ENCODE data around the gene PAQR4. TPM values are rescaled to one million over a fixed set of nuclear protein-coding genes. Genes with fewer than 3 reads are reported as not detected.
A peak's percentile ranks its signal among the peaks of the same experiment; 100 is the strongest.

Gene PAQR4
- total RNA-seq, 2 donors from 2014 or later, result 5.8 to 10.1 TPM

DNA sequence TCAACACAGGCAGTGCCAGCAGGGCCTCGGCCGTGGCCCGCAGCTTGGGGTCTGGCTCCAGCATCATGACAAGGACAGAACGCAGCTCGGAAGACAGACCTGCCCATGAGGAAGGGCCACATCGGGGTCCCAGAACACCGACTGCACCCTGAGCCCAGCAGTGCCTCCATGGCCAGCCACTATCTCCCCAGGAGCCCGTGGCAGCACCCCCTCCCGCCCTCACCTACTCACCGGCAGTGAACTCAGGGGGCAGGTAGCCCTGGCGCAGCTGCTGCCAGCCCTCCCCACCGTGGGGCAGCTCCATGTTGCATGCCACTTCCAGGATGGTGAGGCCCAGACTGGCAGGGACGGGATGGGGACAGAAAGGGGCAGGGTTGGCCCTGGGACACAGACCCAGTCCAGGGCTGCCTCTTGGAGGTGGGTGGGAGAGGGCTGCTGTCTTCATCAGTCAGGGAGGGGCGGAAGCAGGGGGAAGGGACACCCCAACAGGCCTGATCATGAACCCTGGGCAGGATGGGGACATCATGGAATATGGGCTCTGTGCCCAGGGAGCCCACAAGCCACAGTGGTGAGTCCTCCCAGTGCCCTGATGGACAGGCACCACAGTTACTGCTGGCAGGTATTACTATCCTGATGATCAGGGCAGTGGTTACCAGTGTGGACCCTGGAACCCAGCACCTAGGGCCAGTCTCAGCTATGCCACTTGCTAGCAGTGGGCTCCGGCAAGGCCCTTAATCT, 5.3 kb downstream of the PAQR4 start:
- DNase-seq, result no peak
- intact Hi-C loops (cut with DNase I), result no loop called here
- ATAC-seq, result no peak

DNA sequence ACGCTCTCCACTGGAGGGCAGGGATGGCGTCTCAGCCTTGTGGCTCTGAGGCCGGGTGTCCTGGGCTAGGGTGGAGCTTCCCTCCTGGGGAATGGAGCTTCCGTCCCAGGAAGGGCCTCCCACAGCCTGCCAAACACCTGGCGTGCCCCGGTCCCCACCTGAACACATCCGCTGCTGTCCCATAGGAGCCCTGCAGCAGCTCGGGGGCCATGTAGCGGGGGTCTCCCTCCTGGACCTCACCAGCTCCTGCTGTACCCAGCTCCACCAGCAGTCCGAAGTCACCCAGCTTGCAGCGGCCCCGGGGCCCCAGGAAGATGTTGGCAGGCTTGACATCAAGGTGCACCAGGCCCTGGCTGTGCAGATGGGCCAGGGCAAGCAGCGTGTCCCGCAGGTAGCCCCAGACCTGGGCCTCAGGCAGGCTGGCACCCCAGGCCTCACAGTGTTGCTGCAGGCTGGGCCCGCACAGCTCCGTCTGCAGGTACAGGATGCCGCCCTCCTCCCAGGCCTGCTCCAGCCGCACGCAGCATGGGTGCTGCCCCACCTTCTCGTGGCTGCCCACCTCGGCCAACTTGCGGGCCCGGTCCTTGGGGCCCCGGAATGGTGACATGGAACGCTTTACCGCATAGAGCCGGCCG, 6.1 kb downstream of the PAQR4 start:
- intact Hi-C loops (cut with DNase I), result no loop called here
- DNase-seq (no peak), ATAC-seq (no peak)

DNA sequence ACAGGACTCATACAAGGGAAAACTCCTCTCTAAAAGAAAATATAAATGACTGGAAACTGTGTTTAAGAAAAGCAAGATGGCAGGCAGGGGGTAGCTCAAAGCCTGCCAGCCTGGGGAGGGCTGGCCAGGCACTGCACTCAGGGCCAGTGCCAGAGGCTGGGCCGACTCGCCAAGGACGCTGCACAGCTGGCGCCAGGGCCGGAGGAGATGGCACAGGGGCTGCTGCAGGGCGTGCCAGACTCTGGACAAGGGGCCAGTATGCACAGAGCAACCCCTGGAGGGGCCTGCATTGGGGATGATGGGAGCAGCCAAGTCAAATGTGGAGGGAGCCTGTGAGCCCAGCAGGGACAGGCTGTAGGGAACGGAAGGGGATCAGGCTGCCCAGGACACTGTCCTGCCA, 7.1 kb downstream of the PAQR4 start:
- ATAC-seq, result no peak
- intact Hi-C loops (cut with DNase I), result no loop called here
- no peak for DNase-seq

DNA sequence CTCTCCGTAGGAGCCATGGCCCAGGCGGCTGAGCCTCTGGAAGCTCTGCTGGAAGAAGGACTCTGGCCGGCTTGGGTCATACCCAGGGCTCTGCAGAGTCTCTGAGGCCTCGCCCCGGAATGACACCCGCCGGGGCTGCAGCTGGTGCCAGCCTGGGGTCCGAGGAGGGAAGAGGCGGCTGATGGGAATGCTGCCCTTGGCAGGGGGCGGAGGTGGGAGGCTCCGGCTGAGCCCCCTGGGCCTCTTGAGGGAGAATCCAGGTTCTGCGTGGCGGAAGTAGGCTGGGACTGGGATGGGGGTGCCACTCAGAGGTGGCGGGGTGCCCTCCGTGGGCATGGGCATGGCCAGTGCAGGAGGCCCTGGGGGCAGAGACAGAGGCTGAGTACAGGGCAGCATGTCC, 7.5 kb downstream of the PAQR4 start:
- intact Hi-C loops (cut with DNase I), result no loop called here
- ATAC-seq, result no peak
- no peak for DNase-seq

DNA sequence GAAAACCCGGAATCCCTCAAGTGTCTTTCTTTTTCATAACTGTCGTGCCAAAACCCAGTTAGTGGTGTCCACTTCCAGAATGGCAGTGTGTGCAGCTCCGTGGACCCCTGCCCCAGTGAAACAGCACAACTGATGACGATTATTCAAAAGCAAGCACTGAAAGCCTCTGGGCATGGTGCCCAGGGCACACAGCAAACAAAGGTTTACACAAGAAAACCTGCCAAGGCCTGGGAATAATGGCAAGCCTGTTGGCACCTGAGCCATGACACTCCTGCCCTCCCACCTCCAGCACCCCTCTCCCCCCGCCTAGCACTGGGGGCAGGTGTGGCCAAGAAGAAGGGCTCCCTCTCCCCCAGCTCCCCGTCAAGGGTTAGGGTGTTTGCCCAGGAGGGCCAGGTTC, 8.3 kb downstream of the PAQR4 start:
- DNase-seq (no peak), ATAC-seq (no peak)
- intact Hi-C loops (cut with DNase I), result no loop called here

DNA sequence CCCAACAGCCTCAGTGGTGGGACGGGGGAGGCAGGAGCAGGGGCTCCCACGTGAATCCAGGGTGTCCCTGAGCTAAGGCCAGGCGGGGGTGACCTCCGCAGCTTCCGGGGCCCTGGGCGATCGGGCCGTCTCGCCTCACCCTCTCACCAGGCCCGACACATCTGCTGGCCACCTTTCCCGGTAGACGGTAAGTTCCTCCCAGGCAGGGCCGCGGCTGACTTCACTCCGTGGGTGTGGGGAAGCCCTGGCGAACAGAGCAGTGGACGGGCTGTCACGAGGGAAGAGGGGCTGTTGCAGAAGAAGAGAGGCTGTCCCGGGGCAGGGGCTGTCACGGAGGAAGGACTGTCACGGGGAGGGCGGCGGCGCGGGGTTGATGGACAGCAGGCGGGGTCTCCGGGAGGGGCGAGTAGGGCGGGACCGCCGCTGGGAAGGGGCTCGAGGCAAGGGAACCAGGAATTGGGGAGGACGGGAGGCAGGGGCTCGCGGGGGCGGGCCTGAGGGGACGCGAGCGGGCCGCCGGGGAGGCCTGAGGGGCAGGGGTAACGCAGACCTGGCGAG, 10.6 kb downstream of the PAQR4 start:
- DNase-seq, result no peak
- no peak for ATAC-seq
- intact Hi-C loops (cut with DNase I), result no loop called here

DNA sequence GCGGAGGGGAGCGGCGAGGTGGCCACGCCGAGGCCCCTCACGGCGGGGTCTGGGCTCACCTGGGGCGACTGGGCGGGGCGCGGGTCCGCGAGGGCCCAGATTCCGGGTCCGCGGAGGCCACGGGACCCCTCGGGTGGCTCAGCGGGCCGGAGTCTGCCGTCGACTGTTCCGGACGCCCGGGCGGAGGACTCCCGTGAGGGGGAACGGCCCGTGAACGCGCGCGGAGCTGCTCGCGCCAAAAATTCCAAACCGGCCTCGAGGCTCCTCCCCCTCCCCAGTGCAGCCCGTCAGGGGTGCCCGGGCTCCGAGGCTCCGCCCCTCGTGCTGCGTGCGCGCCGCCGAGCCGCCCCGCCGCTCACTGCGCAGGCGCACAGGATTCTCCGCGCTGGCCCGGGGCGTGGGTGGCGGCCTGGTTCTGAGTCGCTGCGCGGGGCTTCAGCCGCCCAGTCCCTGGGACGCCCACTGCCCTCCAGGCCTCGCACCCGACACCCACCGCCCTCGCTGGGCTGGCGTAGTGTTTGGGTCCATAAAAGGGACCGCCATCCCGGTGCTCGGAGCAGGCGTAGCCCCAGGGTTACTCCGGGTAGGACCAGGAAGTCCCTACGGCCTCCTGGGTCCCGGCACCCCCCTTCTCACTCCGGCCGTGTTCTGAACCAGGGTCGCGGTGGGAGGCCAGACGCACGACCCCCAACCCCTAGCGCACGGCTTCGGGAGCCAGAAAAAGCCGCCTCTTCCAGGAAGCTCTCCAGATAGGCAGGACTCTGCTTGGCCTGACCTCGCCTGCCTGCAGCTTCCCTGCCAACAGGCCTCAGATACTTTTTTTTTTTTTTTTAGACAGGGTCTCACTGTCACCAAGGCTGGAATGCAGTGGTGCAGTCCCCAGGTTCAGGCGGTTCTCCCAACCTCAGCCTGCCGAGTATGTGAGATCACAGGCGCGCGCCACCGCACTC, 11.4 kb downstream of the PAQR4 start, which contains the start of gene PKMYT1:
Gene PKMYT1 (minus strand): TSS at position 220 of the 950 bp plus-strand sequence. CDS start 789 bp downstream, outside the sequence.
- intact Hi-C loops (cut with DNase I), result no loop called here
- ATAC-seq, result peak; percentile 95 to 98
- peak; percentile 94 for DNase-seq

DNA sequence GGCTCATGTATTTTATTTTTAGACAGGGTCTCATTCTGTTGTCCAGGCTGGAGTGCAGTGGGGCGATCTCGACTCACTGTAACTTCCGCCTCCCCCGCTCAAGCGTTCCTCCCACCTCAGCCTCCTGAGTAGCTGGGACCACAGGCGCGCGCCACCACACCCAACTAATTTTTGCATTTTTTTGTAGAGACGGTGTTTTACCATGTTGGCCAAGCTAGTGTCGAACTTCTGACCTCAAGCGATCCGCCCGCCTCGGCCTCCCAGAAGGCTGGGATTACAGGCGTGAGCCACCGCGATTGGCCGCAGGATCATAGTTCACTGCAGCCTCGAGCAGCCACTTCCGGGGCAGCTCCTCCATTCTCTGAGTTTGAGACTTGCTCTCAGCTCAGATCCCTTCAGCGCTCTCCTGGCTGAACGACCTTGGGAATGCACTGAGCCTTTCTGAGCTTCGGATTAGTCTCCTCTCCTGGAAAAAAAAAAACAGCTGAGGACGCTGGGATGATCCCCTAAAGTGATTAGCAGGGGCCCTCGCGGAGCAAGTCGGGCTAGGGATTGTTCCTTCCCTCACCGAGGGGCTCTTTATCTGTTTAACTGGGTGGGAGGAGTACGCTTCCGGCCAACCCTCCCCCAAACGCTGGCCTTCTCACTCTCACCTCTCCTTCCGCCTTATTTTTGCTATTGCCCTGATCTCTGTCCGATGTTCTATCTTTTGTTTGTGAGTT, 12.2 kb downstream of the PAQR4 start:
- ATAC-seq (no peak), DNase-seq (no peak)
- intact Hi-C loops (cut with DNase I), result no loop called here

DNA sequence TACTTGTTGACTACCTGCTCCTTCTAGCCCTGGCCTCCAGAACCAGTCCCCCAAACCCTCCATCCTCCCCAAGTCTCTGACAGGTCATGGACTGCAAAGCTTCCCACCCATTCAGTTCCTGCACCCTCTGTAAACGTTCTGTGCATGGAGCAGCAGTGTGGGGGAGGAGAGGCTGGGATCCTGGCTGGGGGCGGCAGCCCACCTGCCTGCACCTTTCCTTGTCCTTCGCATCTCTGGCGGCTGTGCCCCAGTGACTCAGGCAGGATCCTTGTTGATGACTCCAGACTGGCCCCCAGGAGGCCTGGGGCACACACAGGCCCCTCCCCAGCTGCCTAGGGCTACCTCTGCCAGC, 12.7 kb downstream of the PAQR4 start:
- no peak for ATAC-seq
- DNase-seq, result no peak
- intact Hi-C loops (cut with DNase I), result no loop called here

DNA sequence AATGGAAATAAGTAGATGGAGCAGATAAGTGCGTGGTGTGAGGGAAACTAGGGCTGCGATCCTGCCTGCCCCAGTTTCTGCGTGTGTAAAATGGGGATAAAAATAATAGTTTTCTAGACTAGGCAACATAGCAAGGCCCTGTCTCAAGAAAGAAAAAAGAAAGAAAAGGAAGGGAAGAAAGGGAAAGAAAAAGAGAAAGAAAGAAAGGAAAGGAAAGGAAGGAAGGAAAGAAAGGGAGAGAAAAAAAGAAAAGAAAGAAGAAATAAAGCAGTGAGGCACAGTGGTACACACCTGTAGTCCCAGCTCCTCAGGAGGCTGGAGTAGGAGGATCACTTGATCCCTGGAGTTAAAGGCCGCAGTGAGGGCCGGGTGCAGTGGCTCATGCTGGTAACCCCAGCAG, 13.3 kb downstream of the PAQR4 start:
- intact Hi-C loops (cut with DNase I), result no loop called here
- DNase-seq (no peak), ATAC-seq (no peak)

DNA sequence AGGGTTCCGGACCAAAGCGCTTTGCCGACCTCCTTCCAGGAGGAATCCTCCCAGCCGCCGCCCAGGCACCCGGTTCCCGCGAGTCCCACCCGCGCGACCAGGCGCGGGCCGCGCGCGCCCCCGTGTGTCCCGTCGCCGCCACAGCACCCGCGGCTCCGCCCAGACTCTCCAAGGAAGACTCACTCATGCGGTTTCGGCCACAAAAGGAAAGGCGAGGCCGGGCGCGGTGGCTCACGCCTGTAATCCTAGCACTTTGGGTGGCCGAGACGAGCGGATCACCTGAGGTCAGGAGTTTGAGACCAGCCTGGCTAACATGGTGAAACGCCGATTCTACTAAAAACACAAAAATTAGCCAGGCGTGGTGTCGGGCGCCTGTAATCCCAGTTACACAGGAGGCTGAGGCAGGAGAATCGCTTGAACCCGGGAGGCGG, 14.6 kb downstream of the PAQR4 start:
- ATAC-seq, result peak; percentile 33 to 48
- peak; percentile 85 for DNase-seq
- intact Hi-C loops (cut with DNase I), result no loop called here

DNA sequence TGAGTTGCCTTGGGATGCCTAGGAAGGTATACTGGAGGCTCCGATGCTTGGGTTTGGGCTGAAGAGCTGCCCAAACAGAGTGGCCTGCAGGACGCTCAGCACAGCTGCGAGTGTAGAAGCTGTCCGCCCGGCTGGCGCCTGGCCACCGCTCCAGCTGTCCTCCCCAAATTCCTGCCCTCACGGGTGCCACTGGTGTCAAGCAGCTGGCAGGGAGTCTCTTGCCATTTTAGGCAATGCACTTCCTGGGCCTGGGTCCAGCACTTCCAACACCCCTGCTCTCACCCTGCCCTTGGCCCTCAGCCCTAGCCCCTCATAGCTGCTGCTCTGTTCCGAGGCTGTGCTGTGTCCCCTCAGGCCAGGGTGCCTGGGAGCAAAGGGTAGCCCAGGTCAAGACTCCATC, 16.3 kb downstream of the PAQR4 start:
- ATAC-seq, result peak; percentile 30 to 63
- intact Hi-C loops (cut with DNase I), result no loop called here
- DNase-seq, result peak; percentile 47

DNA sequence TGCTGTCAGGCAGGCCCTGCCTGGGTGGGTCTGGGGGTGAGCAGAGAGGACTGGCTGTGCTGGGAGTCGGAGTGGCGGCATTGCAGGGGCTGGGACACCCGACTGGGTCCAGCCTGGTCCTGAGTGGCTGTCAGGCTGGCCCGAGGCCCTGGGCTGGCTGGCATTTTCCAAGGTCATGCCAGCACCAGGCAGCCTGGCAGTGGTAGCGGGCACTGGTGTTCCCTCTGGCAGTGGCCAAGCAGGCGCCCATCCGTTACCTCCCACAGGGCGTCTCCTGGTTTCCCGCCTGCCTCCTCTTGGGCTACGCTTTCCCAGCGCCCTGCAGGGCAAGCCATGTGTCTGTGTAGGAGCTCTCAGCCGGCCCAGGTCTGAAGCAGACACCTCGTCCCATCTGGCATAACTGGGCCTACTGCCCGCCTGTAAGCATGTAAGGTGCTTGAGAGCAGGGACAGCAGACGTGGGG, 16.8 kb downstream of the PAQR4 start:
- intact Hi-C loops (cut with DNase I), result no loop called here
- peak; percentile 40 for DNase-seq
- peak; percentile 64 to 81 for ATAC-seq

DNA sequence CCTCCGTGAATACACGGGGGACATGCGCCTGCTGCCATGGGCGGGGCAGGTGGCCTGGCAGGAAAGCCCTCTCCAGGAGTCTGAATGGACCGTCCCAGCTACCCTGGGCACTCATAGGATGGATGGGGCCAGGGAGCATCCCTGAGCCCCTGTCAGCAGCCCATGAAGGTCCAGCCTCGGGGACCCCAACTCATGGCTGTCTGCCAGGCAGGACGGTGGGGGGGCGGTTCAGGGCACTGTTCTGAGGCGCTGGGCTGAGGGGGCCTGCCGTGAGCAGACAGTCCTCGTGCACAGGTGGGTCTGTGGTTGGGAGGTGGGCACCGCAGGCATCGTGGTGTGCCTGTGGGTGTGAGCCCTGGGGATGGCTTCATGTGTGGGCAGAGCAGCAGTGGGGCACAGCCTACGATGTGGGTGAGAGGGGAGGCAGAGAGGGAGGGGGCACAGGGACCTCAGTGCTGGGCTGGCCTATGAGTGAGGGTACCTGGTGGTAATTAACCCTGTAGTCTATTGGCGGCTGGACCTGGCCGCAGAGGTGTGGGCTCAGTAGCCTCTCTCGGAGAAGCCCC, 17.6 kb downstream of the PAQR4 start:
- intact Hi-C loops (cut with DNase I), result no loop called here
- DNase-seq, result no peak
- no peak for ATAC-seq

DNA sequence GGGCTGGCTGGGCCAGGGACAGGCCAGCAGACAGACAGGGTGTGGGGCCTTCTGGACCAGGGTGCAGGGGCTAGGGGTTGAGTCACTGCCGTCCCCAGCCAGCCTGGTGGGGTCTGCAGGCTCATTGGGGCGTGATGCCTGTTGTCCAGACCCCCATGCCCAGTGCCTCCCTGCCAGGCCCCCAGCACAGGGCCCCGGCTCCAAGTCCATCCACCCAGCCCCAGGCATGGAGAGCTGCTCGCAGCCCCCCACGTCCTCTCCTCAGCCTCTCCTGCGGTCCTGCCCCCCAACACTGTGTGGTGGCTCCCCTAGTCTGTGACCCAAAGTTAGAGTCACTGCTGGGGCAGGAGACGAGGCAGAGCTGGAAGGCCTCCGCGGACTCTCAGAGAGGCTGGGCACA, 18.1 kb downstream of the PAQR4 start:
- no peak for ATAC-seq
- DNase-seq, result no peak
- intact Hi-C loops (cut with DNase I), result no loop called here

DNA sequence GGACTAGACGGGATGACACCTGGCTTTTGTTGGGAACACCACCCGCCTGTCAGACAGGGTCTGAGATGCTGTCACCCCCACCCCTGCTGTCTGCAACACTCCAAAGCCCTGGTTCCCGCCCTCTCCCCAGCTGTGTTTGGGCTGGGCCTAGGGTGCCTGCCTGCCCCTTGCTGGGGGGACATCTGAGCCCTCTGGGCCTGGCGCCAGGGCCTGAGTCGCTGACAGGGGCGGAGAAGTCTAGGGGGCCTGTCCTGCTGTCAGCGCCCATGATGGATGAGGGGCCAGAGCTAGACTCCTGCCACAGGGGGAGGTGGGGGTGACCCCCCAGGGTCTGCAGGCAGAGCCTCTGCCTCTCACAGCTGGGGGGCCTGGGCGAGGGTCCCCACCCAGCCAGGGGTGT, 18.7 kb downstream of the PAQR4 start:
- DNase-seq, result no peak
- ATAC-seq, result no peak
- intact Hi-C loops (cut with DNase I), result no loop called here

DNA sequence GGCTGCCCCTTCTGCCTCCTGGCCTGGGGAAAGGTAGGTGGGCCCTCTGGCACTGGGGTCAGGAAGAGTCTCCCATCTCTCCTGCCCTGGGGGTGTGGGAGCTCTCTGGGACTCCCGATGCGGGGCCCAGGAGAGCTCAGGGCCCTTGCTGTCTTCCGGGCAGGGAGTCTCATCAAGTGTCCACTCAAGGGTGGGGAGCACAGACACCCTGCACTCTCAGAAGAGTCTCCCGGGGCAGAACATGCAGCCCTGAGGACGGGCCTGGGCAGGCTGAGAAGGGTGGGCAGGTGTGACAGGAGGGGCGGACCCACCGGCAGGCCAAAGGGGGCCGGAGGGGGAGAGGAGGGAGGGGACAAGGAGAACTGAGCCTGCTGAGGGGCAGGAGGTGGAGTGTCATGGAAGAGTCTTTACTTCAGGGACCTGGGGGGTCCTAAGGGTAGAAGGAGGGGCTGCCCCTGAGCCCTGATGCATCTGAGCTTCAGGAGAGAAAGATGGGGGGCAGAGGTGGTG, 19.5 kb downstream of the PAQR4 start:
- intact Hi-C loops (cut with DNase I), result no loop called here
- ATAC-seq (no peak), DNase-seq (no peak)

DNA sequence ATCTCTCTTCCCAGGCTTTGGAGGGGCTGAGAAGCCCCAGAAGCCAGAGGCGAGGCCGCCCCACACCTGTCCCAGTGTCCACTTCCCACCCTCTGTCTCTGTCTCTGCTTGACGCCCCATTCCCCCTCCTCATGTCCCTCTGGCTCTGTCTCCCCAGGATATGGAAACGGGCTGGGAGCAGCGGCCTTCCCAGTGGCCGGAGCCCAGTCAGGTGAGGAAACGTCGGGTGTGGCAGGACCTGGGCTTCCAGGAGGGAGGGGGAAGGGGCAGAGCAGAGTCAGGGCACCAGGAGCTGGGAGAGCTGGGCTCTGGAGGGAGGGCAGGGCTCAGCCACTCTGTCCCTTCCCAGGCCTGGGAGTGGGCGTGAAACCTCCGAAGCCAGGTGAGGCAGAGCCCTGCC, 21.7 kb downstream of the PAQR4 start:
- DNase-seq (no peak), ATAC-seq (no peak)
- intact Hi-C loops (cut with DNase I), result no loop called here
